ENCODE results near the gene TSPYL6.
"Not testable (repeated sequence)": the region's sequence is repeated elsewhere in the genome, so short reads cannot be mapped to it uniquely, and the experiment has no call there.

Gene TSPYL6

DNA sequence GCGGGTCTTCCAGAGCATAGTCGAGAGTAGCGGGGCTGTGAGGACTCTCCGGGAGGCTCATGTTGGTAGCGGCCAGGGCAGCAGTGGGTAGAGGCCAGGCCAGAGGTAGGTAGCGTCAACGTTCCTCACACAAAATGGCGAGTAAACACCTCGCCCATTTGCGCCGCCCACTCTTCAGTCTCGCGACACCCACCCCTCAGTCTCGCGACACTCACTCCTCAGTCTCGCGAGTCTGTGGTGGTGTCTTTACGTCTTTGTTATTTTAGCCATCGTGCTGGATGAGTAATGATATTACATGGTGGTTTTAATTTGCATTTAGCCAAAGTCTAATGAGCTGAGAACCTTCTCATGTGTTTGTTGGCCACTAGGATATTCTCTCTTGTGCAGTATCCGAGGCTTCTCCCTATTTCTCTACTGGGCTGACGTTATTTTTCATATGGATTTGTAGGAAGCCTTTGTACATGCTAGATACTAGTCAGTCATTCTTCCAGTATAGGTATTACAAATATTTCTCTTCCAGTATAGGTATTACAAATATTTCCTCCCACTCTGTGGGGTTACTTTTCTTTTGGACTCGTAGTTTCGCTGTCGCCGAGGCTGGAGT lies at the start of gene TSPYL6:
Gene TSPYL6 (minus strand): TSS at position 139 of the 604 bp plus-strand sequence. CDS start 78 bp downstream, at position 61.
- TF ChIP-seq BHLHE40 (IDR thresholded peaks at IDR 0.05; ENCODE audit: borderline replicate concordance) (no peak), CTBP1 (IDR thresholded peaks at IDR 0.05; ENCODE audit: borderline replicate concordance) (no peak), FOXM1 (IDR thresholded peaks at IDR 0.05; ENCODE audit: borderline replicate concordance) (no peak), SP1 (IDR thresholded peaks at IDR 0.05) (no peak), L3MBTL2 (conservative IDR thresholded peaks at IDR 0.05) (no peak), SUZ12 (IDR thresholded peaks at IDR 0.05) (no peak), ELF4 (IDR thresholded peaks at IDR 0.05) (no peak), FOXA1 (IDR thresholded peaks at IDR 0.05) (no peak), FOXK2 (IDR thresholded peaks at IDR 0.05) (no peak), ARNT (IDR thresholded peaks at IDR 0.05) (no peak), TARDBP (IDR thresholded peaks at IDR 0.05) (no peak), NFRKB (IDR thresholded peaks at IDR 0.05) (no peak), HDGF (IDR thresholded peaks at IDR 0.05; ENCODE audit: borderline replicate concordance) (no peak), LEF1 (IDR thresholded peaks at IDR 0.05; ENCODE audit: borderline replicate concordance) (no peak), ZNF384 (IDR thresholded peaks at IDR 0.05) (no peak)
- TF ChIP-seq, protein P1, sequence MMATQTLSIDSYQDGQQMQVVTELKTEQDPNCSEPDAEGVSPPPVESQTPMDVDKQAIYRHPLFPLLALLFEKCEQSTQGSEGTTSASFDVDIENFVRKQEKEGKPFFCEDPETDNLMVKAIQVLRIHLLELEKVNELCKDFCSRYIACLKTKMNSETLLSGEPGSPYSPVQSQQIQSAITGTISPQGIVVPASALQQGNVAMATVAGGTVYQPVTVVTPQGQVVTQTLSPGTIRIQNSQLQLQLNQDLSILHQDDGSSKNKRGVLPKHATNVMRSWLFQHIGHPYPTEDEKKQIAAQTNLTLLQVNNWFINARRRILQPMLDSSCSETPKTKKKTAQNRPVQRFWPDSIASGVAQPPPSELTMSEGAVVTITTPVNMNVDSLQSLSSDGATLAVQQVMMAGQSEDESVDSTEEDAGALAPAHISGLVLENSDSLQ (IDR thresholded peaks at IDR 0.05), result no peak
- ChIA-PET POLR2A (no interaction called here), CTCF (no interaction called here)
- no peak for DNase-seq (ENCODE audit: extremely low spot score)

DNA sequence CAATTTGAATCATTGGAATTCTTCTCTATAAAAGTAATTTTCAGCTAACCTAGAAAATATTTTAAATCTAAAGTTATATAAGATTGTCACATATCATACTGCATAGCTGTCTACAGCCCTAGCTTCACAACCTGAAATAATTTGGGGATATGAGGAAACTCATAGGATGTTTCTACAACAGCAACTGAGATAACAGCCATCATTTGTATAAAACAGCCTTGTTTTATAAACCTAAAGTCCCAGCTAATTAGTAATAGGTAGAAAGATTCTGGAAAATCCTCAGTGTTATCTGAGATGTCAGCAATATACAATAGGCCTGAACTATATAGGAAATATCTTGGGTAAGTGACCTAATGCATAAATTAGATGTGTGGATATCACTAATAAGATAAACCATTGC lies 47.6 kb upstream of the TSPYL6 start:
- POLR2A ChIA-PET, result no interaction called here
- CTCF ChIA-PET, result interaction anchor here (0.7 kb wide), 2 partner anchors 12 to 13 kb away, joined by 4 to 6 read pairs; no protein-coding TSS in a partner anchor
- no peak for TF ChIP-seq FOXM1 (IDR thresholded peaks at IDR 0.05; ENCODE audit: borderline replicate concordance)
- no peak for TF ChIP-seq BHLHE40 (IDR thresholded peaks at IDR 0.05; ENCODE audit: borderline replicate concordance)
- TF ChIP-seq, protein P1 (IDR thresholded peaks at IDR 0.05), result no peak
- DNase-seq (ENCODE audit: extremely low spot score), result no peak

DNA sequence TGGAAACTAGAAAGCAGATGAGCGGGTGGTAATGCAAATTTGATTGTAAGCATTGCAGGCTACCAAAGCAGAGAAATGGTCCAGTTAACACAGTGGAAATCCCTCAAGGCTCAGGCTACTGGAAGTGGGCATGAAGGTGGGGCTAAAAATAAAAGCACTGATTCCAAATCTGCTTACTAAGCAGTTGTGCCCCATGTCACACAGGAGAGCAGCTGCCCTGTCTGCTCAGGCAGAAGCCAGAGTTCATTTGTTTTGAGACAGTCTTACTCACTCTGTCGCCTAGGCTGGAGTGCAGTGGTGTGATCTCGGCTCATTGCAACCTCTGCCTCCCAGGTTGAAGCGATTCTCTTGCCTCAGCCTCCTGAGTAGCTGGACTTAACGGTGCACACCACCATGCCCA lies 42.5 kb upstream of the TSPYL6 start:
- CTCF ChIA-PET, result interaction anchor here (0.6 kb wide), 1 partner anchor 88 kb away, joined by 3 read pairs; no protein-coding TSS in a partner anchor
- POLR2A ChIA-PET, result no interaction called here
- no peak for TF ChIP-seq ELF4 (IDR thresholded peaks at IDR 0.05)
- TF ChIP-seq NFRKB (IDR thresholded peaks at IDR 0.05), result no peak
- TF ChIP-seq, protein P1 (IDR thresholded peaks at IDR 0.05), result no peak
- TF ChIP-seq FOXK2 (IDR thresholded peaks at IDR 0.05), result no peak
- TF ChIP-seq ZNF384 (IDR thresholded peaks at IDR 0.05), result no peak
- no peak for TF ChIP-seq BHLHE40 (IDR thresholded peaks at IDR 0.05; ENCODE audit: borderline replicate concordance)
- no peak for TF ChIP-seq FOXA1 (IDR thresholded peaks at IDR 0.05)
- TF ChIP-seq CTBP1 (IDR thresholded peaks at IDR 0.05; ENCODE audit: borderline replicate concordance), result no peak
- no peak for TF ChIP-seq LEF1 (IDR thresholded peaks at IDR 0.05; ENCODE audit: borderline replicate concordance)
- TF ChIP-seq FOXM1 (IDR thresholded peaks at IDR 0.05; ENCODE audit: borderline replicate concordance), result no peak
- TF ChIP-seq ARNT (IDR thresholded peaks at IDR 0.05), result no peak
- TF ChIP-seq TARDBP (IDR thresholded peaks at IDR 0.05), result no peak
- no peak for TF ChIP-seq SUZ12 (IDR thresholded peaks at IDR 0.05)
- TF ChIP-seq SP1 (IDR thresholded peaks at IDR 0.05), result no peak
- TF ChIP-seq HDGF (IDR thresholded peaks at IDR 0.05; ENCODE audit: borderline replicate concordance), result no peak
- no peak for TF ChIP-seq L3MBTL2 (conservative IDR thresholded peaks at IDR 0.05)
- DNase-seq (ENCODE audit: extremely low spot score), result no peak

DNA sequence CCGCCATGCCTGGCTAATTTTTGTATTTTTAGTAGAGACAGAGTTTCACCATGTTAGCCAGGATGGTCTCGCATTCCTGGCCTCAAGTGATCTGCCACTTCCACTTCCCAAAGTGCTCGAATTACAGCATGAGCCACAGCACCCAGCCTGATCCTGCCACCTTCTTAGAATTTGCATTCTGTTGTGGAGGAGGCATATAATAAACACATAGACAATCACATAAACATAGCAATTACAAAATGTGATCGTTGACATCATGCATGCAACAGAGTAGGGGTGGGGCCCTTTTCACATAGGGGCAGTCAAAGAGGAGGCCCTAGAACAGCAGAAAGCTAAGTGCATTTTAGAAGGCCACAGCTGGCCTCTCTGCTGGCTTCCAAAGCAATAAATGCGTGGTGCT lies 39.9 kb upstream of the TSPYL6 start:
- TF ChIP-seq L3MBTL2 (conservative IDR thresholded peaks at IDR 0.05) (no peak), TARDBP (IDR thresholded peaks at IDR 0.05) (no peak), FOXA1 (IDR thresholded peaks at IDR 0.05) (no peak), BHLHE40 (IDR thresholded peaks at IDR 0.05; ENCODE audit: borderline replicate concordance) (no peak), ARNT (IDR thresholded peaks at IDR 0.05) (no peak), FOXM1 (IDR thresholded peaks at IDR 0.05; ENCODE audit: borderline replicate concordance) (no peak), SP1 (IDR thresholded peaks at IDR 0.05) (no peak)
- no peak for DNase-seq (ENCODE audit: extremely low spot score)
- ChIA-PET CTCF (no interaction called here), POLR2A (no interaction called here)

DNA sequence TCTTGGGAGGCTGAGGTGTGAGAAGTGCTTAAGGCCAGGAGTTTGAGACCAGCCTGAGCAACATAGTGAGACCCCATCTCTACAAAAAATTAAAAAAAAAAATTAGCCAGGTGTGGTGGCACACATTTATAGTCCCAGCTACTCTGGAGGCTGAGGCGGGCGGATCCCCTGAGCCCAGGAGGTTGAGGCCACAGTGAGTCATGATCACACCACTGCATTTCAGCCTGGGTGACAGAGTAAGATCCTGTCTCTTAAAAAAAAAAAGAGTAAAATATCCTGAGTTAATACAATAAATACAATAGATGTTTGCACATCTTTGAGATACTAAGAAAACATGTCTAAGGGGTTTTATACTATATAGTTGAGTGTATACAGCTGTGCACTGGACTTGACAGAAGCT lies 38.6 kb upstream of the TSPYL6 start:
- POLR2A ChIA-PET, result interaction anchor here (1.6 kb wide), 1 partner anchor 36 kb away, joined by 3 read pairs; a partner anchor contains a TSS
- DNase-seq (ENCODE audit: extremely low spot score); CTCF ChIA-PET: not testable (repeated sequence)

DNA sequence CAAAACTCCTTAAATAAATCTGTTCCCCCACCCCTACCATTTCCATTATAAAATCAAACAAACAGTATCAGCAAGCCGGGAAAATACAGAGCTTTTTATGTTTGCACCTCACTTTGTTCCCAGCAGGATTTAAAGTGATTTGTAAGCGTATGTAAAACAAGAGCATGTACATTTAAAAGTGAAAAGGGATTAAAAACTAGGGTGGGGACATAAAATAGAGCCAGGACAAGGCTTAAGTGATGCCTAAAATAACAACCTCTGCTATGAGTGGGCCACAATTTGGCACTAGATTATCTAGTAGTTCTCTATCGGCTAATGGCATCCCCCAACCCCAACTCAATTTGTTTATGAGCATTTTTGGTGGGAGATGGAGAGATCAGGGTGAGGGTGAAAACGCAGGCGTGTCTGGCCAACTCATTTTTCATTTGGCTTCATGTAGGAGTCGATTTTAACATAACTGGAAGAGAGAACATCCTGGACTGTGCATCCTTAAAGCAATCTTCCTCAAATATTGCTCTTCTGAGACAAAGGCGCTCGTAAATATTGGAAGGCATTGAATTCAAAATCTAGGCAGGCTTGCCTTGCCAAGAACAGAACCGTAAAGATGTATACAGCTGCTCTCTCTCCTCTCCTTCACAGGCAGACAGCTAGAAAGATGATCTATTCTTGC lies 34.5 kb upstream of the TSPYL6 start:
- ChIA-PET POLR2A (no interaction called here), CTCF (no interaction called here)
- TF ChIP-seq L3MBTL2 (conservative IDR thresholded peaks at IDR 0.05) (no peak), SUZ12 (IDR thresholded peaks at IDR 0.05) (no peak), LEF1 (IDR thresholded peaks at IDR 0.05; ENCODE audit: borderline replicate concordance) (no peak), FOXA1 (IDR thresholded peaks at IDR 0.05) (no peak), BHLHE40 (IDR thresholded peaks at IDR 0.05; ENCODE audit: borderline replicate concordance) (no peak), FOXM1 (IDR thresholded peaks at IDR 0.05; ENCODE audit: borderline replicate concordance) (no peak), NFRKB (IDR thresholded peaks at IDR 0.05) (no peak), ARNT (IDR thresholded peaks at IDR 0.05) (no peak)
- TF ChIP-seq, protein P1 (IDR thresholded peaks at IDR 0.05), result no peak
- no peak for DNase-seq (ENCODE audit: extremely low spot score)

Measured in HEK293T (cell line).